ENCODE results near the gene HOXD10. TPM values are rescaled to one million over a fixed set of nuclear protein-coding genes. Genes with fewer than 3 reads are reported as not detected.

HOXD10 gene
- total RNA-seq, 1 donor, result 58.7 TPM

DNA sequence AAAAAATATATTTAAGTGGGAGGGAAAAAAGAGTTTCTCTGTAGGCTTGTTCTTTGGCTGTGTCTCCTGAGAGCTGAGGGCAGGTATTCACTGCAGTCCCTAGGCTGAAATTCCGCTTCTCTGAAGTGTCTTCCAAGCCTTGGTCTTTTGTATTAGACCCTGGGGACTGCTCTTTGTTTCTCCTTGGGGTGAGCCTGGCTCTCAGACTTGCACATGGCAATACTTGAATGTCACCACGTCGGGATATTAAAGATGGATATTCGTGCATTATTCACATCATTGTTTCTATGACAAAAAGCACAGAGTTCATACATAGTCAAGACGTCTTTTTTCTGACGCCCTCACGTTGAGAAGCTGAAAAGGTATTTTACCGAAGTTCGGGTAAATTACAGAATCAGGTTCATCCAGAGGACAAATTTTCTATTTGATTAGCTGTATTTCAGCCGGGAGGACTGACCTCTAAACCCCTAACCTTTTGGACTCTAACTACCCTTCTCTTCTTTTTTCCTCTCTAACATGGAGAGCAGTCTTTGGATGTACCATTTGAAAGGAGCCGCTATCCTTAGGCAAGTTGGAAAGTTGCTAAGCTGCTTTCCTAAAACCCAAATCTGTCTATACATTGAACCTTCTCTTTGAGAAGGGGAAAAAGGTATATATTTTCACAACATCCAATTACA lies 38.1 kb downstream of the HOXD10 start:
- no peak for DNase-seq (ENCODE audit: low read depth)
- no peak overlapping the region for H3K4me3 ChIP-seq (ENCODE audit: low read depth, low read length)
- TF ChIP-seq, protein P1, sequence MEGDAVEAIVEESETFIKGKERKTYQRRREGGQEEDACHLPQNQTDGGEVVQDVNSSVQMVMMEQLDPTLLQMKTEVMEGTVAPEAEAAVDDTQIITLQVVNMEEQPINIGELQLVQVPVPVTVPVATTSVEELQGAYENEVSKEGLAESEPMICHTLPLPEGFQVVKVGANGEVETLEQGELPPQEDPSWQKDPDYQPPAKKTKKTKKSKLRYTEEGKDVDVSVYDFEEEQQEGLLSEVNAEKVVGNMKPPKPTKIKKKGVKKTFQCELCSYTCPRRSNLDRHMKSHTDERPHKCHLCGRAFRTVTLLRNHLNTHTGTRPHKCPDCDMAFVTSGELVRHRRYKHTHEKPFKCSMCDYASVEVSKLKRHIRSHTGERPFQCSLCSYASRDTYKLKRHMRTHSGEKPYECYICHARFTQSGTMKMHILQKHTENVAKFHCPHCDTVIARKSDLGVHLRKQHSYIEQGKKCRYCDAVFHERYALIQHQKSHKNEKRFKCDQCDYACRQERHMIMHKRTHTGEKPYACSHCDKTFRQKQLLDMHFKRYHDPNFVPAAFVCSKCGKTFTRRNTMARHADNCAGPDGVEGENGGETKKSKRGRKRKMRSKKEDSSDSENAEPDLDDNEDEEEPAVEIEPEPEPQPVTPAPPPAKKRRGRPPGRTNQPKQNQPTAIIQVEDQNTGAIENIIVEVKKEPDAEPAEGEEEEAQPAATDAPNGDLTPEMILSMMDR (IDR thresholded peaks at IDR 0.05; ENCODE audit: insufficient read depth, low read depth, low read length), result no peak

GRCh38 chr2:176155356-176156044 lies 38.9 kb downstream of the HOXD10 start:
- H3K4me3 ChIP-seq (ENCODE audit: low read depth, low read length), result no peak overlapping the region
- no peak for DNase-seq (ENCODE audit: low read depth)
- TF ChIP-seq, protein P1 (IDR thresholded peaks at IDR 0.05; ENCODE audit: insufficient read depth, low read depth, low read length), result no peak

DNA sequence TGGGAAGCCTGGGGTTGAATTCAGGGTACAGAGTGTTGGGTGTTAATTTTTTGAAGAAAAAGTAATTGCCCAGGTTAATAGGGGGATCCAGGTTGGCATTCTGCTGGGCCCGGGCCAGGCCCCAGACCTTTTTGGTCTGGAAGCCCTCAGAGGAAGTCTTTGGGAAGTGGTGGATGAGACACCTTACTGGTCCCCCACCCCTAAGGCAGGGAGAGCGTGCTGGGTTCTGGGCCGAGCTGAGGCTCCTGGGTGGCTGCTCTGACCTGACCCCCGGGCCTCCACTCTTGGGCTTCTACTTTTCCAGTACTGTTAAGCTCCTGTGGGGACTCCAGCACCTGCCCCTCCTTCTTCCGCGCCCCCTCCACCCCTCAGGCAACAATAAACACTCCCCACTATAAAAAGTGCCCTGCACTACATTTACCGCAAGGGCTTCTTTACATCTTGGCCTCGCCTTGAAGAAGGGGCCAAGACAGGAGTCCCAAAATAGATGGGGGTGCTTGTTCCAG lies 39.8 kb downstream of the HOXD10 start:
- no peak overlapping the region for H3K4me3 ChIP-seq (ENCODE audit: low read depth, low read length)
- DNase-seq (ENCODE audit: low read depth), result no peak
- TF ChIP-seq, protein P1 (IDR thresholded peaks at IDR 0.05; ENCODE audit: insufficient read depth, low read depth, low read length), result no peak

DNA sequence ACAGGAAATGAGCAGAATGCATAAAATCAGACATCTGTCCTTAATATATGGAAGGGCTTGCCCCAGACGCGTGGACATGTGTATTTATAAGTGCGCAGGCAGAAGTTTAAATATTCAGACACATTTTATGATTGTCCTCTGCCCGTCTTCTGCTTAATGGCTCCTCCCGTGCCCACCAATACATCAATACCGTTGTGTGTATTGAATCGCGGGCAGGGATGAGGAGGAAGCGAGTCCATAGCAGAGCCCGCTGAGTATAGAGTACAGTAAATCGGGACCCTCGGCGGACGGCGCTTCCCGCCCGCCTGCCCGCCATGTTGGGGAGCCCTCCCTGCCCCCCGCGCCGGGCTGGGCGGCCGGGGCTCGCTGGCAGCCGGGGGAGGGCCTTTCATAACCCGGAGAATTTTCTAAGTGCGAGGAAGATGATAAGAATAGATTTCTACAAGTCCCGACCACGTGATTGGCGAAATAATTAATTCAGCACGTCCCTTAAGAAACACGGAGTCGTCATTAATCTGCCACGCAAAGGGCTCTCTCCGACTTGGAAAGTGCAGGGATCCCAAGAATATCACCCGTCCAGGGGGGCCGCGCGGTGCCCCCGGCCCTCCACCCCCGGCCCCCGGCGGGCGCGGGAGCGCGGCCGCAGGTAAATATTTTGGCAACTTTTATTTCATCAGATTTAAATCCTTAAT lies 40.4 kb downstream of the HOXD10 start, which contains the start of gene HOXD3:
TSS of gene HOXD3 (plus strand) at position 501 of the 692 bp plus-strand sequence. CDS start 11,808 bp downstream, outside the sequence.
- H3K4me3 ChIP-seq (ENCODE audit: low read depth, low read length), result no peak within 1 kb of the TSS
- DNase-seq (ENCODE audit: low read depth), result no peak
- TF ChIP-seq, protein P1 (IDR thresholded peaks at IDR 0.05; ENCODE audit: insufficient read depth, low read depth, low read length), result no peak

DNA sequence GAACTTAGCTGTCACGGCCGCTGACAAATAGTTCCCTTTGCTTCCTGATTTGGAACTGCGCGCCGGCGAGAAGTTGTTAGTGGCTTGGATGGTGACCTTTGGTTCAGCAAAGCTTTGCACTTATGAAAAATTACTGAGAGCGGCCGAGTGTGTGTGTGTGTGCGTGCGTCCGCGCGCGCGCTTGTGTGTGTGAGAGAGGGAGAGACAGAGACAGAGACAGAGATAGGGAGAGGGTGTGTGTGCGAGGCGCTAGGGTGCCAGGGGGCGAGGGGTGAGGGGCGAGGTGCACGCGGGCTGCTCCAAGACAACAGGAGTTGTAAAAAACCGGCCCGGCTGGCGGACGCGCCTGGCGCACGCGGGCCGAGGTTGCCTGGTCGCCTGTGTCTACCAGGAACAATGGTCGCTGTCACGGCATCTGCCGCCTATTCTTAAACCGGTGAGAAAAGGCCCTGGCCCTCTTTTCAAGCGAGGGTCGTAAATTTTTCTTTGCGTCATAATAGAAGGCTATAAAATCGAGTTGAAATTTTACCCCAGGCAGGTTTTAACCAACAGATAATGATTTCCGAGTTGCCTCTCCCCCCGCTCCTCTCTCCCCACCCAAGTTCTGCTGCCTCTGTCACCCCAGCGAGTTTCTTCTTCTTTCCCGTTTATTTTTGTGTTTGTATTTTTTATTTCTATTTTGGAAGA lies 41.1 kb downstream of the HOXD10 start:
- TF ChIP-seq, protein P1 (IDR thresholded peaks at IDR 0.05; ENCODE audit: insufficient read depth, low read depth, low read length), result no peak
- H3K4me3 ChIP-seq (ENCODE audit: low read depth, low read length), result no peak overlapping the region

DNA sequence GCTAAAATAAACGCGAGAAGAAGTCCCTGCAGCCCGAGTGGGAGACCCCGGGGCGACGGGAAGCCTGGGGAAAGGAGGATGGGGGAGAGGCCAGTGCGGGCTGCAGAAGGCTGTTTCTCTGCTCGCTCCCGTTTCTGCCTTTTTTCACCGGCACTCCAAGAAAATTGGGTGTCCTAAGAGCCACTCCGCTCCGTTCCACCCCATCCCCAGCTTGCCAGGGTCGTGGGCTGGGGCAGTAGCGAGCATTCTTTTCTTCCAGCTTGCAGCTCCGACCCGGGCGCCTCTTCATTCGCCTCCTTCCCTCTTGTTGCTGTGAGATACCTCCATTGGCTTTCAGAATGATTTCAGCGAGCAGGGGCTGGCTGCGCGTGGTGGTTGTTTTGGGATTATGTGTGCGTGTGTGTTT lies 41.6 kb downstream of the HOXD10 start:
- DNase-seq (ENCODE audit: low read depth), result no peak
- TF ChIP-seq, protein P1 (IDR thresholded peaks at IDR 0.05; ENCODE audit: insufficient read depth, low read depth, low read length), result no peak
- no peak overlapping the region for H3K4me3 ChIP-seq (ENCODE audit: low read depth, low read length)

More for the DNA sequence above, 41.1 kb downstream of the HOXD10 start:
- no peak for DNase-seq (ENCODE audit: low read depth)

Data from fibroblast of villous mesenchyme (primary cell).